C4-2B (cell line): Measurements from ENCODE around the gene FGF16.
A peak's percentile ranks its signal among the peaks of the same experiment; 100 is the strongest.

Experiments
- H3K27ac ChIP-seq: fragments of 450-650 bp; 2 replicates; pipeline ENCODE4 v1.5.1; 2017
- ZFX ChIP-seq: fragments of 450-650 bp; IDR thresholded peaks from 2 replicates; pipeline ENCODE4 v1.6.1; 2017
- TF ChIP-seq, protein P1 (sequence below): fragments of 450-650 bp; conservative IDR thresholded peaks from 2 replicates; pipeline ENCODE4 v1.5.1; 2017; ENCODE audit warnings: mild to moderate bottlenecking

FGF16 gene

DNA sequence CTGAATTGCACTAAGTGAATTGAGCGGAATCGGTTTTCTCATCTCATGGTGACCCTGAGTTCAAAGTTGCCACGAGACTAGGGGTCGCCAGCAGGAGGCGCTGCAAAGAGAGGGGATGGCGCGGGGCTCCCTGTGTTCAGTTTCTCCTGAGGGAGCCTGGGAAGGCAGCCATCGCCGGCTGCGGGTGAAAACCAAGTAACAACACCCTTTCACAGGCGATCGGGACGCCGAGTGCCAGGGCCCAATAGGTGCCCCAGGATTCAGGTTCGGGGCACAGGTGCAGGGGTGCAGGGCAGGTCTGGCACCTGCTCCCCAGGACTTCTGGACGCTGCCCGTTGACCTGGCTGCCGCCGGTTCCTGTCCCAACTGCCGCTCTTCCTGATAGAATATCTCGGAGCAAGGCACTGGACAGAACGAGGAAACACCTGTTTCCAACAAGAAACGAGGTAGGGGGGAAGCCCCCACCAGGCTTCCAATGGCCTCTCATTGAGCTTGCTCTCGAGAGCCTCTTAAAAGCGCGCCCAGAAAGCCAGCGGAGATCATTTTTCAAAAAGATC is 1.1 kb upstream of the FGF16 start:
- TF ChIP-seq ZFX, result no peak
- TF ChIP-seq, protein P1, sequence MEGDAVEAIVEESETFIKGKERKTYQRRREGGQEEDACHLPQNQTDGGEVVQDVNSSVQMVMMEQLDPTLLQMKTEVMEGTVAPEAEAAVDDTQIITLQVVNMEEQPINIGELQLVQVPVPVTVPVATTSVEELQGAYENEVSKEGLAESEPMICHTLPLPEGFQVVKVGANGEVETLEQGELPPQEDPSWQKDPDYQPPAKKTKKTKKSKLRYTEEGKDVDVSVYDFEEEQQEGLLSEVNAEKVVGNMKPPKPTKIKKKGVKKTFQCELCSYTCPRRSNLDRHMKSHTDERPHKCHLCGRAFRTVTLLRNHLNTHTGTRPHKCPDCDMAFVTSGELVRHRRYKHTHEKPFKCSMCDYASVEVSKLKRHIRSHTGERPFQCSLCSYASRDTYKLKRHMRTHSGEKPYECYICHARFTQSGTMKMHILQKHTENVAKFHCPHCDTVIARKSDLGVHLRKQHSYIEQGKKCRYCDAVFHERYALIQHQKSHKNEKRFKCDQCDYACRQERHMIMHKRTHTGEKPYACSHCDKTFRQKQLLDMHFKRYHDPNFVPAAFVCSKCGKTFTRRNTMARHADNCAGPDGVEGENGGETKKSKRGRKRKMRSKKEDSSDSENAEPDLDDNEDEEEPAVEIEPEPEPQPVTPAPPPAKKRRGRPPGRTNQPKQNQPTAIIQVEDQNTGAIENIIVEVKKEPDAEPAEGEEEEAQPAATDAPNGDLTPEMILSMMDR, result peak; percentile 18; the same call in 1 of the 2 replicates
- no peak overlapping the region for H3K27ac ChIP-seq

DNA sequence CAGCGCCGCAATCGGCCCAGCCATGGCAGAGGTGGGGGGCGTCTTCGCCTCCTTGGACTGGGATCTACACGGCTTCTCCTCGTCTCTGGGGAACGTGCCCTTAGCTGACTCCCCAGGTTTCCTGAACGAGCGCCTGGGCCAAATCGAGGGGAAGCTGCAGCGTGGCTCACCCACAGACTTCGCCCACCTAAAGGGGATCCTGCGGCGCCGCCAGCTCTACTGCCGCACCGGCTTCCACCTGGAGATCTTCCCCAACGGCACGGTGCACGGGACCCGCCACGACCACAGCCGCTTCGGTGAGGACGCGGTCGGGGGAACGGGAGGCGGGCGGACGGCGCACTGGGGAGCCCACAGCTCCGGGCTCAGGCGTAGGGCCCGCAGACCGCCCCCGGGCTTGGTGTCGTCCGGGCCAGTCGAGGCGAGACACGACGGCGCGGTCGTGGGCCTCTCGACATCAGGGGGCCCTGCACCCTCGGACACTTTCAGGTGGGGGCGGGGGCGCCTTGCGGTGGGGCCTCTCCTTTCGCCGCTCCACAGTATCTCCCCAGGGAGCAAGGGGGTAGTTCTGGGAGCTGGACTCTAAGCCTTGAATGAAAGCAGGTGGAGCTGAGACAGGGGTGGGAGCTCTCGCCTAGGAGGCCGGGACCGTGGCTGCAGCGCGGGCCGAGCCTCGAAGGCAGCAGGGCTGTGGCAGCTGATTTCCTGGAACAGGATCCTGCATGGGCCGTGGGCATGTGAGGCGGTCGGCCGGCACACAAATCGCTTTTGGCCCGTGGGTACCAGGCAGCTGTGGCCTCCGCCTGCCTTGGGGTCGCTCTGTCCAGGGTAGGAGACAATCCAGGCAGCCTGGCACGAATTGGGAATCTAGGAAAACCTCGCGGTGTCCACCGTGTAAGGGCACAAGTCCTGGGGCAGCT is 722 bp downstream of the FGF16 start:
- TF ChIP-seq ZFX, result no peak
- TF ChIP-seq, protein P1, result no peak
- H3K27ac ChIP-seq, result no peak overlapping the region

DNA sequence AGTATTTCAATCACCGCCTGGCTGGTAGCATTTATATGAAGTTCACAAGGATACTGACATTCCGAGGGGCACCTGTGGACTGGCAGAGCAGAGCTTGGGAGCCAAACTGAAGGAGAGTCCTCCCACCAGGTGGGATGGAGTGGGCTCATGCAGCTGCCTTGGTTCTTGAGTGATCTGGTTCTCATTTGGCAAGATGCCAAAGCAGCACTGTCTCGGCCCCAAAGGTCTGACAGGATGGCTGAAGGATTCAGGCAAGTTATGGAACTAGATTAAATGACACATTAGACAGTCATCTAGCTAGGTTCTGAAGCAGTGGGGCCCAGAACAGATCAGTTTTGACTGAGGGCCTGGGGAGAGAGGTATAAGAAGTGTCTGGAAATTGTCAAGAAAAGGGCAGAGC is 3.2 kb downstream of the FGF16 start:
- TF ChIP-seq ZFX, result no peak
- TF ChIP-seq, protein P1, result no peak
- H3K27ac ChIP-seq, result no peak overlapping the region

DNA sequence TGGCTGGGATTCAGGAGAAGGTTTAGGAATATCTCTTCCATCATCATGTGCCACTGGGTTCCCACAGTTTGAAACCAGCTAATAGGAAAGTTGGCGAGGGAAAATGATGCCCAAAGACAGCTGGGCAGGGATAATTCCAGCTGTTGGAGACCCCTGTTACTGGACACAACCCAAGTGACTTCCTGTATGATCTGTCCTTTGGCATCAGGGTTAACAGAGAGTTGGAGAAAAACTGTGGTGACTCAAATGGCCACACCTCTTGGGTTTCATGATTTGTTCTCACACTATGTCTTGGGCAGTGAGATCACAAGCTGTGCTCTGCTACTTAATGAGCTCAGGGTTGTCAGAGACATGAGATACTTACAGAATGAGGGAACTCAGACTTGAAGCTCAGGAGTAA is 3.8 kb downstream of the FGF16 start:
- no peak for TF ChIP-seq ZFX
- TF ChIP-seq, protein P1, result no peak
- H3K27ac ChIP-seq, result no peak overlapping the region

DNA sequence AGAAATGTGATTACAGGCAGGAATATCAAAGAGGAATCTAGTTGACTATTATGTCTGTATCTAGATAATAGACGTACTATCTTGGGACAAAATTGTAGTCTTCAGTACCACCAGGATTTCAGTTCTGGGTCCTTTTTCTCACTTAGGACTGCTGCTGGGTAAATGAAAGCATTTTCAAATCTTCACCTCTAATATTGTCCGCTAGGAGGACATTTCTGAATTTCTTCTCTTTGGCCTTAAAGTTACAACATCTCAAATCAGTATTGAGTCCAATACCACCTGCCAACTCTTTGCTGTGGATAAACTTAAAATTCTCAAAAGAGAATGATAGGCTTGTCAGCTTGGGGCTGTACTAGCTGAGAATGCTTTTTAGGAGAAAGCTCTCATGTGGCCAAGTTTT is 6.0 kb downstream of the FGF16 start:
- TF ChIP-seq, protein P1, result no peak
- no peak for TF ChIP-seq ZFX

DNA sequence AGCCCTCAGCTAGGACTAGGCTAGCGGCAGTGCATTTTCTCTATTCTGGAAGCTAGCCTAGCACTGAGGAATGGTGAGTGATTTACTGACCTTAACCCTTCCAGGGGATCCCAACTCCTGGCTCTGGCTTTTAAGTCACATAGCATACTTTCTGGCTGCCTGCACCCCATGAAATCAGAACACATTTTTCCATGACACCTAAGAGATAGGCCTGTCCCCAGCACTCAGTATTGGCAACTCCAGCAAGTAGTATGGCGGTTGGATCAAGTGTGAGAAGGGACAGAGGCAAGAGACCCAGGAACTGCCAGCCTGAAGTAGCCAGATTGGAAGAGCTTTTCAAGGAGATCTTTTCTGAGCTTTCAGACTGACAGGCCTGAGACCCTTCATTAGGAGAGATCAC is 8.2 kb downstream of the FGF16 start:
- TF ChIP-seq, protein P1, result no peak
- no peak for TF ChIP-seq ZFX
- no peak overlapping the region for H3K27ac ChIP-seq

More for the DNA sequence above, 6.0 kb downstream of the FGF16 start:
- H3K27ac ChIP-seq, result no peak overlapping the region

DNA sequence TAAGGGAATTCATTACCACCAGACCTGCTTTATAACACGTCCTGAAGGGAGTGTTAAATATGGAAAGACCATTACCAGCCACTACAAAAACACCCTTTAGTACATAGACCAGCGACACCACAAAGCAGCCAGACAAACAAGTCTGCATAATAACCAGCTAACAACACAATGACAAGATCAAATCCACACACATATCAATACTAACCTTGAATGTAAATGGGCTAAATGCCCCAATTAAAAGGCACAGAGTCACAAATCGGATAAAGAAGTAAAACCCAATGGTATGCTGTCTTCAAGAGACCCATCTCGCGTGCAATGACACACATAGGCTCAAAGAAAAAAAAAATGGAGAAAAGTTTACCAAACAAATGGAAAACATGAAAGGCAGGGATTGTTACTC is 36.9 kb downstream of the FGF16 start:
- TF ChIP-seq, protein P1, result no peak
- no peak for TF ChIP-seq ZFX
- H3K27ac ChIP-seq, result no peak overlapping the region
